Measurements from ENCODE around the gene RNF186. TPM values are rescaled to one million over a fixed set of nuclear protein-coding genes. Genes with fewer than 3 reads are reported as not detected.

RNF186 gene
- total RNA-seq, 1 donor from 2014 or later = not detected

DNA sequence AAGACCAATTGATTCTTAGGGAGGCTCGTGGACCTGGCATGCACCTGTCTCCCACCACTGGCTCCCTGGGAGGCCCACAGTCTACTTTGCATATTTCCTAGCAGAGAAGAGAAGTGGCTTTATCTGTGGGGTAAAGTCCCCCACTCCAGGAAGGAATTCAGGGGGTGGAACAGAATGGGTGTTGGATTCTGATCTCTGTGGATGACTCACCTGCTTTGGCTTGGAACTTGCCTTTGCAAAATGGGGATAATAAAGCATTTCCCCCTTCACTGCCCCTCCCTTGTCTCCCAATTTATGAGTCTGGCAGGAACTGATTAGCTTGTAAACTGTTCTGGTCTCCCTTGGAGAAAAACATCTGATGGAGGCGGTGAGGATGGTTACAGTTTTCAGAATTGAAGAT is 46.0 kb upstream of the RNF186 start:
- no peak for DNase-seq (ENCODE audit: extremely low spot score in 2 of 2)
- intact Hi-C loops (cut with DNase I) = no loop called here
- Histone ChIP-seq H3K27ac (no peak overlapping the region), H3K4me1 (no peaks in the 10 kb centered on the region), H3K36me3 (no peaks in the 10 kb centered on the region), H3K27me3 (no peaks in the 10 kb centered on the region), H3K9me3 (no peaks in the 10 kb centered on the region), H3K4me3 (no peak overlapping the region)
- TF ChIP-seq, protein P1, sequence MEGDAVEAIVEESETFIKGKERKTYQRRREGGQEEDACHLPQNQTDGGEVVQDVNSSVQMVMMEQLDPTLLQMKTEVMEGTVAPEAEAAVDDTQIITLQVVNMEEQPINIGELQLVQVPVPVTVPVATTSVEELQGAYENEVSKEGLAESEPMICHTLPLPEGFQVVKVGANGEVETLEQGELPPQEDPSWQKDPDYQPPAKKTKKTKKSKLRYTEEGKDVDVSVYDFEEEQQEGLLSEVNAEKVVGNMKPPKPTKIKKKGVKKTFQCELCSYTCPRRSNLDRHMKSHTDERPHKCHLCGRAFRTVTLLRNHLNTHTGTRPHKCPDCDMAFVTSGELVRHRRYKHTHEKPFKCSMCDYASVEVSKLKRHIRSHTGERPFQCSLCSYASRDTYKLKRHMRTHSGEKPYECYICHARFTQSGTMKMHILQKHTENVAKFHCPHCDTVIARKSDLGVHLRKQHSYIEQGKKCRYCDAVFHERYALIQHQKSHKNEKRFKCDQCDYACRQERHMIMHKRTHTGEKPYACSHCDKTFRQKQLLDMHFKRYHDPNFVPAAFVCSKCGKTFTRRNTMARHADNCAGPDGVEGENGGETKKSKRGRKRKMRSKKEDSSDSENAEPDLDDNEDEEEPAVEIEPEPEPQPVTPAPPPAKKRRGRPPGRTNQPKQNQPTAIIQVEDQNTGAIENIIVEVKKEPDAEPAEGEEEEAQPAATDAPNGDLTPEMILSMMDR (IDR thresholded peaks at IDR 0.05) = no peak
- TF ChIP-seq POLR2A (IDR thresholded peaks at IDR 0.05) (no peak), POLR2AphosphoS5 (IDR thresholded peaks at IDR 0.05; ENCODE audit: insufficient read depth in 1 of 2, low read depth in 1 of 2) (no peak)

DNA sequence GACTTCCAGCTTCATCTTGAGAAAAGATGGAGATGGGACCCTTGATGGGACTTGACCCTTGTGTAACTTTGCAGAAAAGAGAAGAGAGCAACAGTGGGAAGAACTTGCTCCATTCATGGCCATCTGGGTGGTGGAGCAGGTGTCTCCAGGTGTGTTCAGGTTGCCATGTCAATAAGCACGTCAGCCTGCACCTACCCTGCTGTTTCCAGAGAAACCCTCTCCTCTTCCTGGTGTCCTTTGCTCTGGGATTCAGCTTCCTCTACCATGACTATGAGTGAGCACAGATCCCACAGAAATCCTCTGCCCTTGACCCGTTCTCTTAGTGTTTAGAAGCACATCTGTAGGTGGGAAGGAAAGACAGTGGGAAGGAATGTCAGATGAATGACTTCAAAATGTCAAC is 45.3 kb upstream of the RNF186 start:
- Histone ChIP-seq H3K36me3 (no peaks in the 10 kb centered on the region), H3K27ac (no peak overlapping the region), H3K4me1 (no peaks in the 10 kb centered on the region), H3K4me3 (no peak overlapping the region), H3K9me3 (no peaks in the 10 kb centered on the region), H3K27me3 (no peaks in the 10 kb centered on the region)
- TF ChIP-seq POLR2AphosphoS5 (IDR thresholded peaks at IDR 0.05; ENCODE audit: insufficient read depth in 1 of 2, low read depth in 1 of 2) (no peak), POLR2A (IDR thresholded peaks at IDR 0.05) (no peak)
- TF ChIP-seq, protein P1 (IDR thresholded peaks at IDR 0.05) = no peak
- peak in 1 of 2 donors; percentile 42 for DNase-seq (ENCODE audit: extremely low spot score in 2 of 2)
- intact Hi-C loops (cut with DNase I) = no loop called here

DNA sequence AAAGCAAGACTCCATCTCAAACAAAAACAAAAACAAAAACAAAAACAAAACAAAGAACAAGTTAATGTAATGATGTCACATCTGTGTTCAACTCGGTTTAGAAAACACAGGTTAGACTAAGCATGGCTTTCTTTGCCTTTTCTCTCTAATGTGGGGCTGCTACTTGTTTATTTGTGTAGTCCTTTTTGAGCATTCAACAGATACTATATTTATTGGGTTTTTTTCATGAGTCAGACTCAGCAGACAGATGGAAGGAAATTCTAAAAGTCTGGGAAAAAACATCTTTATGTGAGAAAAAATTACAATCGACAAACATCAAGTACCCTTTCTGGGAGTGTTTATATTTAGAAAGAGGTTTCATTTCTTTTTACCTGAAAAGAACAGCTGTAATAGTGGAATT is 44.8 kb upstream of the RNF186 start:
- no peaks in the 10 kb centered on the region for H3K4me1 ChIP-seq
- intact Hi-C loops (cut with DNase I) = no loop called here

DNA sequence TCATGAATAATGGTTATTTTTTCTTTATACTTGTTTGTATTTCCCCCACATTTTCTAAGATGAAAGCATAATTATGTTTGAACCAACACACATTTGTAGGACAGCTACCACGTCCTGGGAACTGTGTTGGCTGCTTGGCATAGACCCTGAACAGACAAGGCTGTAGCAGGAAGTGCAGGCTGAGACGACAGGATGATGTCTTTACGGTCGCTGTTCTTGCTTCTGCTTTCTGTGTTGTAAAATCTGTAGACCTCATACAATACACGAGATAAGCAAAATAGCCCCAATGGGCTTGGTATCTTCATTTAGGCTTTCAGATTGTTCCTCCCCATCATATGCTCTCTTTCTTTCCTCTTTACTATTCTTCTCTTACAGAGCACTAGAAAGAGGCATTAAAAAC is 43.8 kb upstream of the RNF186 start:
- Histone ChIP-seq H3K27ac (no peak overlapping the region), H3K27me3 (no peaks in the 10 kb centered on the region), H3K36me3 (no peaks in the 10 kb centered on the region), H3K4me1 (no peaks in the 10 kb centered on the region), H3K9me3 (no peaks in the 10 kb centered on the region), H3K4me3 (no peak overlapping the region)
- no peak for DNase-seq (ENCODE audit: extremely low spot score in 2 of 2)
- intact Hi-C loops (cut with DNase I) = no loop called here
- TF ChIP-seq, protein P1 (IDR thresholded peaks at IDR 0.05) = no peak
- TF ChIP-seq POLR2AphosphoS5 (IDR thresholded peaks at IDR 0.05; ENCODE audit: insufficient read depth in 1 of 2, low read depth in 1 of 2) = no peak
- no peak for TF ChIP-seq POLR2A (IDR thresholded peaks at IDR 0.05)

More for the DNA sequence above, 44.8 kb upstream of the RNF186 start:
- Histone ChIP-seq H3K9me3 (no peaks in the 10 kb centered on the region), H3K36me3 (no peaks in the 10 kb centered on the region), H3K4me3 (no peak overlapping the region), H3K27me3 (no peaks in the 10 kb centered on the region), H3K27ac (no peak overlapping the region)
- DNase-seq (ENCODE audit: extremely low spot score in 2 of 2) = no peak
- TF ChIP-seq, protein P1 (IDR thresholded peaks at IDR 0.05) = no peak
- TF ChIP-seq POLR2AphosphoS5 (IDR thresholded peaks at IDR 0.05; ENCODE audit: insufficient read depth in 1 of 2, low read depth in 1 of 2) (no peak), POLR2A (IDR thresholded peaks at IDR 0.05) (no peak)

DNA sequence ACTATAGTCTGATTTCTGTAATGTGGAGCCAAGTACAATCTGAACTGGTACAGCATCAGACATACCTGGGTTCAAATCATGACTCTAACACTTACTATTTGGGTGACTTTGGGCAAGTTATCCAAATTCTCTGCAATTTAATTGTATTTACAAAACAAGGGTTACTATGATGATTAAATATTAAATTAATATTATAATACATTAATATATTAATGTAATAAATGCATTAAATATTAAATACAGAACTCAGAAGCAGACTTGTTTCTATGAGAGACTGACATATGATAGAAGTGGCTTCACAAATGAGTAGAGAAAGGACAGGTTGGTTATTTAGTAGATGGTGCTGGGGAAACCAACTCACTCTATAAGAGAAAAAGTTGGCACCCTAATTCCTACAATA is 39.8 kb upstream of the RNF186 start:
- Histone ChIP-seq H3K9me3 (no peaks in the 10 kb centered on the region), H3K4me1 (no peaks in the 10 kb centered on the region), H3K27ac (no peak overlapping the region), H3K4me3 (no peak overlapping the region), H3K27me3 (no peaks in the 10 kb centered on the region), H3K36me3 (no peaks in the 10 kb centered on the region)
- DNase-seq (ENCODE audit: extremely low spot score in 2 of 2) = no peak
- intact Hi-C loops (cut with DNase I) = no loop called here
- TF ChIP-seq, protein P1 (IDR thresholded peaks at IDR 0.05) = no peak
- no peak for TF ChIP-seq POLR2A (IDR thresholded peaks at IDR 0.05)
- TF ChIP-seq POLR2AphosphoS5 (IDR thresholded peaks at IDR 0.05; ENCODE audit: insufficient read depth in 1 of 2, low read depth in 1 of 2) = no peak

Data from vagina (tissue), 2 donors.